Tibial nerve (tissue), 4 donors: ENCODE data around the gene NEMP1. TPM values are rescaled to one million over a fixed set of nuclear protein-coding genes. Genes with fewer than 3 reads are reported as not detected.
"Not testable (repeated sequence)": the region's sequence is repeated elsewhere in the genome, so short reads cannot be mapped to it uniquely, and the experiment has no call there.

Experiments used
- DNase-seq, 2 donors: peaks; one replicate each; pipeline ENCODE4 v3.0.0-alpha.2; 2019; ENCODE audit warnings: low spot score in 2 of 2
- H3K27ac ChIP-seq, 4 donors: fragments of 200-600 bp; sonication (generic) in 3 of 4; one replicate each; pipeline ENCODE4 v1.5.1; 2017 to 2019; ENCODE audit warnings: mild to moderate bottlenecking in 1 of 4
- H3K27me3 ChIP-seq, 2 donors: fragments of 200-600 bp; sonication (generic) in 1 of 2; one replicate each; pipeline versions ENCODE4 v1.5.1 to v1.6.0; 2017 to 2019
- H3K36me3 ChIP-seq, 3 donors: fragments of 200-600 bp; sonication (generic); one replicate each; pipeline ENCODE4 v1.5.1; 2018 to 2019
- H3K4me1 ChIP-seq, 4 donors: fragments of 200-600 bp; sonication (generic) in 3 of 4; one replicate each; pipeline ENCODE4 v1.5.1; 2017 to 2019
- H3K4me3 ChIP-seq, 4 donors: fragments of 200-600 bp; sonication (generic) in 3 of 4; one replicate each; pipeline ENCODE4 v1.5.1; 2017 to 2019; ENCODE audit warnings: mild to moderate bottlenecking in 1 of 4, moderate library complexity in 1 of 4
- H3K9me3 ChIP-seq, 4 donors: fragments of 200-600 bp; sonication (generic) in 3 of 4; one replicate each; pipeline ENCODE4 v1.5.1; 2017 to 2019
- EP300 ChIP-seq, 2 donors: sonication (generic); formaldehyde crosslinking; IDR thresholded peaks; one replicate each; pipeline ENCODE4 v1.6.1; 2017; ENCODE audit warnings: antibody characterized with exemption in 2 of 2, mild to moderate bottlenecking in 1 of 2
- POLR2A ChIP-seq, 2 donors: fragments of 450-650 bp; IDR thresholded peaks; one replicate each; pipeline ENCODE4 v1.6.1; 2017; ENCODE audit warnings: antibody characterized with exemption in 2 of 2, mild to moderate bottlenecking in 2 of 2, moderate library complexity in 2 of 2
- WGBS, 2 donors: methylation state at CpG; one replicate each; pipeline ENCODE4 v1.1.5; 2018; 5-methylcytosine and 5-hydroxymethylcytosine counted together
- total RNA-seq, 4 donors: library from RNA; depleted of rRNA; stranded (reverse); fragments of >200 nt; gene quantifications; one replicate each; pipeline ENCODE4 v1.1.0, GENCODE V29; 2016
- TF ChIP-seq, protein P1 (sequence below), 5 experiments: fragments of 200-600 bp in 3 of 5; fragments of 450-650 bp in 2 of 5; sonication (generic) in 3 of 5; IDR thresholded peaks; one replicate each; pipeline ENCODE4 v1.5.1; 2016 to 2019; ENCODE audit warnings: antibody characterized with exemption in 5 of 5, mild to moderate bottlenecking in 3 of 5, moderate library complexity in 2 of 5

Gene NEMP1
- total RNA-seq, 4 donors from 2014 or later: 4.8 to 10.2 (median 6.6) TPM

DNA sequence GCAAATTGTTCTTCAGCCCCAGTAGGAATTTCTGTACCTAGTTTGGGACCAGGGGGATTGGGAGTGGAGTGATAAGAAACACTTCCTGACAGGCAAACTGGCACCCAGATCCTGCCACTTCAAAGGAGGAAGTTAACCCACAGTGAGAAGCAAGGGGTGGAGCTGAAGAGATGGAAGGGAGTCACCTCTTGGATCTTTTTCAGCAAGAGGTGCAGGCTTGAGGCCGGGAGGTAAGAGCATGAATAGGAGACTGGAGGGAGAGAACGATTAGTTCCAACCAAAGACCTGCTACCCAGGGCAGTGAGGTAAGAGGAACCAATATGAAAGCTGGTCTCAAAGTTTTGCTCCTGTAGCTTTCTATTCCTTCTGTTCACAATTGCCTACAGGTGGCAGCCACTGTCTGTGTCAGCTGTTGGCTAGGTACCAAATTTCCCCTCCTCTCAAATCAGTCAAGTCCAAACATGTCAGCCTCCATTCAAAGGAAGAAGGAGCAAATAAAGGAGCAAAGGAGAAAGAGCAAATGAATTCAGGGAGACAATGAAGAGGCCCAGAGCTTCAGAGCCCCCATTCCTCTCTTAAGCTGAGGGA is 47.4 kb downstream of the NEMP1 start:
- no peaks in the 10 kb centered on the region for H3K36me3 ChIP-seq
- 41 to 56% methylated on average over 2 of the region's 2 CpGs for WGBS, 2 donors
- no peaks in the 10 kb centered on the region for H3K27me3 ChIP-seq
- no peak overlapping the region for H3K27ac ChIP-seq
- no peak for TF ChIP-seq EP300 (IDR thresholded peaks at IDR 0.05)
- TF ChIP-seq, protein P1, sequence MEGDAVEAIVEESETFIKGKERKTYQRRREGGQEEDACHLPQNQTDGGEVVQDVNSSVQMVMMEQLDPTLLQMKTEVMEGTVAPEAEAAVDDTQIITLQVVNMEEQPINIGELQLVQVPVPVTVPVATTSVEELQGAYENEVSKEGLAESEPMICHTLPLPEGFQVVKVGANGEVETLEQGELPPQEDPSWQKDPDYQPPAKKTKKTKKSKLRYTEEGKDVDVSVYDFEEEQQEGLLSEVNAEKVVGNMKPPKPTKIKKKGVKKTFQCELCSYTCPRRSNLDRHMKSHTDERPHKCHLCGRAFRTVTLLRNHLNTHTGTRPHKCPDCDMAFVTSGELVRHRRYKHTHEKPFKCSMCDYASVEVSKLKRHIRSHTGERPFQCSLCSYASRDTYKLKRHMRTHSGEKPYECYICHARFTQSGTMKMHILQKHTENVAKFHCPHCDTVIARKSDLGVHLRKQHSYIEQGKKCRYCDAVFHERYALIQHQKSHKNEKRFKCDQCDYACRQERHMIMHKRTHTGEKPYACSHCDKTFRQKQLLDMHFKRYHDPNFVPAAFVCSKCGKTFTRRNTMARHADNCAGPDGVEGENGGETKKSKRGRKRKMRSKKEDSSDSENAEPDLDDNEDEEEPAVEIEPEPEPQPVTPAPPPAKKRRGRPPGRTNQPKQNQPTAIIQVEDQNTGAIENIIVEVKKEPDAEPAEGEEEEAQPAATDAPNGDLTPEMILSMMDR (IDR thresholded peaks at IDR 0.05): no peak
- no peak for TF ChIP-seq POLR2A (IDR thresholded peaks at IDR 0.05)
- no peaks in the 10 kb centered on the region for H3K4me1 ChIP-seq
- H3K9me3 ChIP-seq: no peaks in the 10 kb centered on the region
- H3K4me3 ChIP-seq: no peak overlapping the region
- no peak for DNase-seq

DNA sequence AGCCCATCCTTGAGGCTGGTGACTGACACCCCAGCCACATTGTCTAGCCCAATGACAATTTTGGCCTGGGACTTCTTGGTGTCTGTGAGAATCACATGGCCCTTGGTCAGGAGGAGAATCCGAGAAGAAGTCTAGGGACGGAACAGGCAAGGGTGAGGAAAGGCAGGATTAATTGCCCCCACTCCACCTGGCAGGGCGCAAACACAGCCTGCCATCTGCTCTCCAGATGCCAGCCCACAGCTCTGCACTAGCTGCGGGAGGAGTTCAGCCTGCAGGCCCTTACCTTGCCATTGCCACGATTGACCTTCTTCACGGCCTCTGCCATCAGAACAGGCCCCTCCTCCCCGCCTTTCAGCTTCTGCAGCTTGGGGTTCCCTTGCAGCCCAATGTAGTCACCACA is 49.1 kb downstream of the NEMP1 start:
- H3K4me1 ChIP-seq: no peaks in the 10 kb centered on the region
- 92 to 94% methylated on average over 7 of the region's 7 CpGs for WGBS, 2 donors
- H3K4me3 ChIP-seq: no peak overlapping the region
- no peaks in the 10 kb centered on the region for H3K9me3 ChIP-seq
- H3K36me3 ChIP-seq: no peaks in the 10 kb centered on the region
- TF ChIP-seq EP300 (IDR thresholded peaks at IDR 0.05) (no peak), POLR2A (IDR thresholded peaks at IDR 0.05) (no peak)
- TF ChIP-seq, protein P1 (IDR thresholded peaks at IDR 0.05): no peak
- H3K27me3 ChIP-seq: no peaks in the 10 kb centered on the region
- no peak for DNase-seq
- H3K27ac ChIP-seq: no peak overlapping the region

DNA sequence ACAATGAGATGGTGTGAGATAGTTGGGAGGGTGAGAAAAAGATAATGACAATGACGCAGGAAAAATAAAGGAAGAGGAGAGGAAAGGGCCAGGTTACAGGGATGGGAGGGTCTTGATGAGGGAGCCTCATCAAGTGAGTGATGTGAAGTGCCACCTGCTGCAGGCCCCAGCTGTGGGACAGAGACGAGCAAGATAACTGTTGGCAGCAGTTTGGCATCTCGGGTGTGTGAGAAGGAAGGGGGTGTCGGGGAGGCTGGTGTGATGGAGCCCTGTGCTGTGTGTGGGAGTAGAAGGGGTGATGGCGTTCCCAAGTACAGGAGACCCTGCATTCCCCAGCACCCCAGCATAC is 50.8 kb downstream of the NEMP1 start:
- no peak for TF ChIP-seq EP300 (IDR thresholded peaks at IDR 0.05)
- H3K27ac ChIP-seq: no peak overlapping the region
- no peak for DNase-seq

DNA sequence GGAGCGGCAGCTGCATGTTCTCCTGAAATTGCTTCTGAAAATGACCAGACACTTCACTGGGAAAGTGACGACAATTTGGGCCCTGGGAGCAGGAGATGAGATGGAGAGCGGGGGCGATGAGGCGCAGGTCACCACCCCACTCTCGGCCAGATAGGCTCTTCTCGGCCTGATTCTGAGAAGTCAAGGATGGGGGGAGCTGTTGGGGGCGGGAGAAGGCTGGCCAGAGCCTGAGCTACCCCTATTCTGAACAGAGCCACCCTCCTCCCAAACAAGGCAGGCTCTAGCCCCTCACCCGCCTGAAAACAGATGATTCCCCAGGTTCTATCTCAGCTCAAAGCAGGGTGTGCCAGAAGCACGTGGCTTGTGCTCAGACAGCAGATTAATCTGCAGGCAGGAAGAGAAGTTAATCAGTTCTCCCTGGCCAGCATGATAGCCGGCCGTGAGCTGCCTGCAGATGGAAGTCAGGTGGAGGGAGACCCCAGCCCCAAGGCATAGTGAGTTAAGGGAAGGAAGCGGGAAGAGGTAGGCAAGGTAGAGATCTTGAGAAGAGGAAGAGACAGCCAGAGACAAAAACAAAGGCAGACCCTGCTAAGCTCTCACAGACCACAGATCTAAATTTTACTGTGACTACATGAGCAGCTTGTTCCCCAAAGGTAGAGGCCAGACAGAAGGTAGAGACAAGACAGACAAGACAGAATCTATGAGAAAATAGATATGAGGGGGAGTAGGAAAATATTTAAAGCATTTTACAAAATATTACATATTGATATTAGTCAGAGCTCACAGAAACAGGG is 51.4 kb downstream of the NEMP1 start:
- Histone ChIP-seq H3K4me1 (peaks cover 0 to 7% (median 0%) of the 10 kb centered on the region in 4 donors), H3K4me3 (no peak overlapping the region), H3K27me3 (no peaks in the 10 kb centered on the region), H3K27ac (no peak overlapping the region), H3K36me3 (no peaks in the 10 kb centered on the region), H3K9me3 (no peaks in the 10 kb centered on the region)
- WGBS, 2 donors: 49 to 60% methylated on average over 12 to 13 of the region's 13 CpGs
- TF ChIP-seq, protein P1 (IDR thresholded peaks at IDR 0.05): no peak
- TF ChIP-seq EP300 (IDR thresholded peaks at IDR 0.05) (no peak), POLR2A (IDR thresholded peaks at IDR 0.05) (no peak)
- no peak for DNase-seq

More for the DNA sequence above, 50.8 kb downstream of the NEMP1 start:
- no peaks in the 10 kb centered on the region for H3K27me3 ChIP-seq
- 73% methylated on average over 5 of the region's 5 CpGs for WGBS, 2 donors
- H3K4me1 ChIP-seq: peaks cover 0 to 7% (median 0%) of the 10 kb centered on the region in 4 donors
- no peaks in the 10 kb centered on the region for H3K36me3 ChIP-seq
- H3K4me3 ChIP-seq: no peak overlapping the region
- H3K9me3 ChIP-seq: no peaks in the 10 kb centered on the region

DNA sequence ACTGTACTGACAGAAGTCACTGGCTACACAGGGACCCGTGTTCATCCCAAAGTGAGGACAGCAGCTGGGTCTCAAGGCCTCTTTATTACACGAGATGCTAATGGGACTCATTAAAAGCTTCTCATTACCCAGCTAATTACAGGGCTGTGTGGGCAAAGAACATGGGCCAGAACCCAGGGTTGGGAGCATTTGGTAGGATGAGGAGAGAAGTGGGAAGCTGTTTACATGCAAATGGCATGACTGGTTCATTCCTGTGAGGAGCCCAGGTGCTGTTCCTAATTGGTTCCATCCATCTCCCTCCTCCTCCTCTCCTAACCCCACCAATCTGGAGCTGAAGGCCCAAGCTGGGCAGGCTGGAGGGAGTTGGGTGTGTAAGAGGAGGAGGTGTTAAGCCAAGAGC is 53.4 kb downstream of the NEMP1 start:
- Histone ChIP-seq H3K27me3 (no peaks in the 10 kb centered on the region), H3K36me3 (no peaks in the 10 kb centered on the region), H3K9me3 (no peaks in the 10 kb centered on the region), H3K4me3 (no peak overlapping the region), H3K27ac (no peak overlapping the region), H3K4me1 (peaks cover 0 to 7% (median 0%) of the 10 kb centered on the region in 4 donors)
- 59 to 65% methylated on average over 2 of the region's 2 CpGs for WGBS, 2 donors
- no peak for DNase-seq
- TF ChIP-seq, protein P1 (IDR thresholded peaks at IDR 0.05): no peak
- TF ChIP-seq POLR2A (IDR thresholded peaks at IDR 0.05): no peak
- TF ChIP-seq EP300 (IDR thresholded peaks at IDR 0.05): no peak

DNA sequence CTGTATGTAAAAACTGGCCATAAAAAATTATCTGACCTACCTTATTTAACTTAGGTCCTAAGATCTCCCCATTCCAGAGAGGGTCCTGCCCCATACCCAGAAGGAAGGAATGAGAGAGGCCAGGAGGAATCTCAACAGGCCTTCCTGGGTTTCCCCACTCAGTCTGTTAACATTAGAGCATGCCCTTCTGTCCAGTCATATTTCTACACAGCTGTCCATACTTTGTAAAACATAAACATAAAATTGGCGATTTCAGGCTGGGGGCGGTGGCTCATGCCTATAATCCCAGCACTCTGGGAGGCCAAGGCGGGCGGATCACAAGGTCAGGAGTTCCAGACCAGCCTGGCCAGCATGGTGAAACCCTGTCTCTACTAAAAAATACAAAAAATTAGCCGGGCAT is 56.3 kb downstream of the NEMP1 start:
- DNase-seq, H3K27me3 ChIP-seq, H3K36me3 ChIP-seq, H3K4me1 ChIP-seq, H3K4me3 ChIP-seq, H3K27ac ChIP-seq, H3K9me3 ChIP-seq: not testable (repeated sequence)
- WGBS, 2 donors: 85 to 88% methylated on average over 5 of the region's 5 CpGs
